Suprapubic skin (tissue), 4 donors: ENCODE measurements around the gene SEMA4C.

ENCODE experiments used
- CTCF ChIP-seq, 2 donors: fragments of 200-600 bp in 1 of 2; fragments of 450-650 bp in 1 of 2; sonication (generic) in 1 of 2; IDR thresholded peaks; one replicate each; pipeline ENCODE4 v1.5.1; 2016 to 2019; ENCODE audit warnings: antibody characterized with exemption in 2 of 2, mild to moderate bottlenecking in 1 of 2, moderate library complexity in 1 of 2
- EP300 ChIP-seq: sonication (generic); formaldehyde crosslinking; IDR thresholded peaks from one replicate; pipeline ENCODE4 v1.6.1; 2017; ENCODE audit warnings: antibody characterized with exemption
- POLR2A ChIP-seq, 2 donors: fragments of 450-650 bp; IDR thresholded peaks; one replicate each; pipeline ENCODE4 v1.6.1; 2017; ENCODE audit warnings: antibody characterized with exemption in 2 of 2, mild to moderate bottlenecking in 2 of 2, moderate library complexity in 2 of 2
- POLR2AphosphoS5 ChIP-seq, 3 donors: sonication (generic); formaldehyde crosslinking; IDR thresholded peaks; one replicate each; pipeline ENCODE4 v1.6.1; 2017; ENCODE audit warnings: antibody characterized with exemption in 3 of 3

- no peak for TF ChIP-seq POLR2AphosphoS5 (IDR thresholded peaks at IDR 0.05)
- no peak for TF ChIP-seq CTCF (IDR thresholded peaks at IDR 0.05)
- no peak for TF ChIP-seq POLR2A (IDR thresholded peaks at IDR 0.05)
- no peak for TF ChIP-seq EP300
Measured at GRCh38 chr2:96882230-96882629, 12.3 kb upstream of the SEMA4C start.
